GM21423 (cell line): ENCODE results near the gene EMILIN2.
A peak's percentile ranks its signal among the peaks of the same experiment; 100 is the strongest.

Experiments
- ATAC-seq: cut with Tn5 transposase; IDR thresholded peaks from one replicate; pipeline ENCODE4 v1.9.1; 2021; ENCODE audit warnings: mild to moderate bottlenecking, moderate library complexity; ENCODE audit not compliant: unreplicated experiment

The EMILIN2 gene

DNA sequence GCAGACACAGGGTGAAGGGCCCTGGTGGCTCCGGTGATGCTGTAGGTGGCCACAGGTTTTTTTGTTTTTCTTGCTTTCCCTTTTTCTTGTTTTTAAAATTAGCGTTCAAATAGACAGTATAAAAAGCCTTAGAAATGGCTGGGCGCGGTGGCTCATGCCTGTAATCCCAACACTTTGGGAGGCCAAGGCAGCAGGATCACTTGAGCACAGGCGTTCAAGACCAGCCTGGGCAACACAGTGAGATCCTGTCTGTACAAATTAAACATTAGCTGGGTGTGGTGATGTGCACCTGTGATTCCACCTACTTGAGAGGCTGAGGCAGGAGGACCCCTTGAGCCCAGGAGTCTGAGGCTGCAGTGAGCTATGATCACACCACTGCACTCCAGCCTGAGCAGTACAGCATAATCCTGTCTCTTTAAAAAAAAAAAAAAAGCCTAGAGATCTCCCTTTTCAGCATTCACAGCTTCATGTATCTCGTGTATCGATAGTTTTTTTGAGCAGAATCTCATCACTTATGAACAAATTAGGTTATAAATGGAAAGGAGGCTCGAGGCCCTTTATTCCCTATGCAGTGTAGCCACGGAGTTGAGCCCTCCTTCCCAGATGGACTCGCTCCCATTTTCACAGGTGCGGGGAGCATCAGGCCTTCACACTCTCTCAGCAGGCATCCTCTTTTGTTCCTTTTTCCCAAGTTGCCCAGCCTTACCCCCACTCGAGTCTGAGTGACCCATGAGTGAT is 50.8 kb downstream of the EMILIN2 start:
- no peak for ATAC-seq

DNA sequence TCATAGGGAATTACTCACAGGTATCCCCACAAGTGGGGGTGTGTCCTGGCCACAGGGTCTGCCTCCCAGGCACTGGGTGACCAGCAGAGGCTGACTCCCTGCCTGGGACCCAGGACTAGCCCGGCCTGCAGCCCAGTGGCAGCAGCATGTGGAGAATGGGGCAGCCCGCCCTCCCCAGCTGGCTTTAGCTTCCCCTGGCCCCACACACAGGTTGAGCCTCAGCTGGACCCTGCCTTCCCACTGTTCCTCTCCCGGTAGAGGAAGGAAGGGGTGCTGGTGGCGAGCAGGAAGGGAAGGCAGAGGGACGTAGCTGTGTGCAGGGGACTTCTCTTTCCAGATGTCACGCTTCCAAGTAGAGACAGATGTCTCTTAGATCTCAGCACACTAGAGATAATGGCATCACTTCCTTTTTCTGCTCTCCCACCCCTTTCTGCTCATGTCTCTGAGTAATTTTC is 51.4 kb downstream of the EMILIN2 start:
- ATAC-seq, result no peak

DNA sequence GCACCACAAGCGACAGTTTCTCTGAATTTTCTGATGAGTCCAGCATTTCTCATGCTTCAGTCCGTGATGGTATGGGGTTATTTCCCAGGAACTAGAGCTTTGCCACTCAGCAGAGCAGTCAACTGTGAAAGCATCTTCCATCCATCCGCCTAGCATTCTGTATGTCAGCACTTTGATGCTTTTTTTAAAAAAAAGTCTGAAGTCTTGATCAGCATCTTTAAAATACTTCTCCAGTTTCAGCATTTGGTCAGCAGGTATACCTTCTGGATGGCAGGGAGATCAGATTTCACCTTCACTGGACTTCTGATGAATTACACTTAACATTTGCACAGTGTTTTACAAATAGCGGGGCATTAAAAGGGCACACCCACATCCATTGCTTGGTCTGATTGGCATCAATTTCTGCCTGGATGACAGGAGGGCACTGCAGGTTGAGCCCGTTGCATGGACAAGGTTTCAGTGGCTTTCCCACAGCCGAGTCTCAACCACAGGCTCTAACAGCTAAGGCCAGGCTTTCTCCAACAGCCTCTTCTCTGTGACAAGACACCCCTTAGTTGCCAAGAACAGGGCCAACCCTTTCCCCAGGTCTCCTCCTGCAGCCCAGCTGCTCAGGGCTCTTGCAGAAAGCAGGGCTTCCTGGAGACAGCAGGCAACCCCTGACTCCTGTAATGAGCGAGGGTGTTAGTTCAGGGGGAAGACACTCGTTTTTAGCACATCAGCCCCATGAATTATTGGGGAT is 54.0 kb downstream of the EMILIN2 start:
- no peak for ATAC-seq

DNA sequence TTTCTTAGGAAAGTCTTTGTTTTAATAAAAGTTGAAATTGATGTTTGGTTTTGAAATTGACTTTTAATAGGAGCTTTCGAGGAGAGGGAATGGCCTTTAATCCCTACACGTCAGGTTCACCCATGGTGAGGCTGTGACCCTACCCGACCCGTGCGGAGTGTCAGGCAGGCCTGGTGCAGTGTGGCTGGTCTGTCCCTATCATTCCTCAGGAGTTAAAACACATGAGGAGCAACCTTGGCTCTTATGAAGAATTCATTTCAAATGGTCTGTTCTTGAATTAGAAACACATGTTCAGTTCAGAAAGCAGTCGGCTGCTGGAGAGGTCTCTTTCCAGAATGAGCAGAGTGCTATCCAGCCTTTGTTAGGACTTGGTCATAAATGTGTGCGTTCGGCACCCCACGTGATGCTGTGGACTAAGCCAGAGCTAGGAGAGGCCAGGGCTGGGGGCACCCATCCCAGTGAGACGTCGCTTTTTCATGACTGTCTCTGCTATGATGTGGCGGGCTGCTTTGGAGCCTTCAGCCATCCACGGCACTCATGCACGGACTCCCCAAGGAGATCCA is 54.7 kb downstream of the EMILIN2 start:
- ATAC-seq, result no peak

DNA sequence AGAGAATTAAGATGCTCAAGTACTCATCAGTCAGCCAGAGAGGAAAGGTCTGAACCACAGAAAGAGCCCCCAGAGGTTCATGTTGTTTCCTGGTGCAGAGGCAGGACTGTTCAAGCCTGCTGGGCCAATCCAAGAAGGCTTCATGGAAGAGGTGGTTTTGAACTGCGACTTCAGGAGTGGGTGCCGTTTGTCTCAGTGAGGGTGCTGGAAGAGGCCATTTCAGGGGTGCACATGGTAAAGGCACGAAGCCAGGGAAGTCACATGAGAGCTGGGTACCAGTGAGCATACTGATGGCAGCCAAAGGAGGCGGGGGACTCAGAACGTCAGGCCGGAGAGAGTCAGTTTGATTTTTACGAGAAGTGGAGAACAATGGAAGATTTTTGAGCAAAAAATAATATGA is 55.5 kb downstream of the EMILIN2 start:
- ATAC-seq, result no peak

DNA sequence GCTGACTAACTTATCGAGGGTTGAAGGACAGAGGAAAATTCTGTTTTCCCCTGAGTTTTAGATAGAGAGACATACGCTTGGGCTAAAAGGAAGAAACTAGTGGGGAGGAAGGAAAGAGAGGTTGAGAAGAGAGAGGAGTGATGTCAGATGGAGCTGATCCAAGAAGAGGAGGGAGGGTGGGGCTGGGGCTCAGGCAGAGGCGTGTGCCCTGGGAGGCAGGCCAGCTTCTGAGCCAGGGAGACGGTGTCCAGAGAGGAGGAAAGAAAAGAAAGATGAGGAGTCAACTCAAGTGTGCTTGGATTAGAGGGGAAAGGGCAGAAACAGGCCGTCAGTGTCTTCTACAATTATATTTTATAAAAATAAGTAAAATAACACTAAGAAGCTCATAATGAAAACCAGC is 56.2 kb downstream of the EMILIN2 start:
- ATAC-seq, result no peak

DNA sequence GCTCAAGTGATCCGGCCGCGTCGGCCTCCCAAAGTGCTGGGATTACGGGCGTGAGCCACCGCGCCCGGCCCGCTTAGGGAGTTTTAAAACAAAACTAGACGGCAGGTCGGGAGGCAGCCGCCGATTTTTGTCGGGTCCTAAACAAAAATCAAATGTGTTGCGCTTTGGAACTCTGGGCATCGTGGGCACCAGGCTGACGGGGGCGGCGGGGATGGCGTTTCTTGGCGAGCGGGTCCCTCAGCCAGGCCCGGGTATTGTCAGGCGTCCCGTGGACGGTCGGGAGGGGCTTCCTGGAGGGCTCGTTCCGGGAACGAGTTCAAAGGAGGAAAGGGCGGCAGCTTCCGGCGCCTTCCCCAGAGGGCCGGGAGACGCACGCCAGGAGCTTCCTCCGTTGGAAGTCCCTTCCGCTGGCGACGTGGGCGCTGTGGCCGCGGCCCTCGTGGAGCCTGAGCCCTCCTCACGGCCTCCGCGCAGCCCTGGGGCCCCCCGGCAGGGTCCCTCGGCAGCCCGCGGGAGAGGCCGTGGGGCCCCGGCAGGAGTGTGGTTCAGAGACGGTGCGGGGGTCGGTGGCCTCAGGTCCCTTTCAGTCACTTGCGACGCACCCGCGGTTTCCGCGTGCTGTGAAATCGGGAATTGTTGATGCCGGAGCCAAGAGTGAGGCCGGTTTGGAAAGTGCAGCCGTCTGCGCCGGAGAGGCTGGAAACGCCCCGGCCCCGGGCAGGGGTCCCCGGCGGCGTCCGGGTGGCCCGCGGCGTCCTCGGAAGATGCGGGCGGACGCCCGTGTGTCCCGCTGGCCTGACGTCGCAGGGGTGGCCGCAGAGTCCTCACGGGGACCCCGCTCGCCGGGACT is 59.3 kb downstream of the EMILIN2 start:
- ATAC-seq, result peak; percentile 29

DNA sequence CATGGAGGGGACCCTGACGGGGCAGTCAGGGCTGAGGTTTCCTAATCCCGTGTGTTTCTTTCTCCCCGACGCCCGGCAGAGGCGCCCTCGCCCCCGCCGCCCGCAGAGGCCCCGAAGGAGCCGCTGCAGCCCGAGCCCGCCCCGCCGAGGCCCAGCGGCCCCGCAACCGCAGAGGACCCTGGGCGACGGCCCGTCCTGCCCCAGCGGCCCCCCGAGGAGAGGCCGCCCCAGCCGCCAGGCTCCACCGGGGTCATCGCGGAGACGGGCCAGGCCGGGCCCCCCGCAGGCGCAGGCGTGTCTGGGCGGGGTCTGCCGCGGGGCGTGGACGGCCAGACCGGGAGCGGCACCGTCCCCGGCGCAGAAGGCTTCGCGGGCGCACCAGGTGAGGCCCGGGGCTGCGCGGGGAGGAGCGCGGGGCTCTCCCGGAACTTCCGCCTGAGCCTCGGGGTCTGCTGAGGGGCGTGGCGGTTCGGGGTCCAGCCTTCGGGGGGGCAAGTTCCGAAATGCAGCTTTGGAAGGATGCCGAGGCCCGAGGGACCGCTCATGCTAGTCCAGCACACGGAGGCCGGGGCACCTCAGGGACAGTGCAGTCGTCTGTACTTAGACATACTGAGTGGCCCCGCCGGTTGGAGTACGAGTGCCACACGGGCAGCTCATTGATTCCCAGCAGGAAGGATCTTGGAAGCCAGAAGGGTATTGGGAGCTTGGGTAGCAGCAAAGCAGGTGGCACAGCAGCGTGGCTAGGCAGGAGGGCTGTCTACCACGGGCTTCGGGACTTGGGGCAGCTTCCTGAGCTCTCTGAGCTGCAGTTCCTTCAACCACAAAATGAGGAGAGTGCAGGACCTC is 60.1 kb downstream of the EMILIN2 start:
- peak; percentile 57 for ATAC-seq

DNA sequence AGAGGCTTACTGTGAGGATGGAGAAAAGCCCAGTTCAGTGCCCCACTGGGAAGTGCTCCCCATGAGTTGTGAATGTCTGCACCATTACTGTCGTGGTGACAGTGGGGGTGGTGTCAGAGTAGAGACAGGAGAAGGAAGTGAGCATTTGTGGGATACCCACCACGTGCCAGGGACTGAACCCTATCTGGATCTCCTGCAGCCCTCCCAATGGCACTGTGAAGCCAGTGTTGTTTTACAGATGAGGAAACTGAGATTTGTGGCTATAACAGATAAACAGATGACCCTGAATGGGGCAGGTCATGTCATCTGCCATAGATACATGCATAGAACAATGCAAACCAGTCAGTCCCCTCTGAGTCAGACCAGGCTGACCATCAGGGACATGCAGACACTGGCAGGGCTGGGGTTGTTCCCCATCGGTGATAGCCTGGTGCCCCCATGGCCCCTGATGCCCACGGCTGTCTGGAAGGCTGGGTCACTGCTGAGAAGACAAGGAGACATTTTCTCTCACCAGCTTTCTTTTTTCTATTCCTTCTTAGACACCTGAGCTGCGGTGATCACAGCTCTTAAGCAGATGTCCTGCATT is 60.8 kb downstream of the EMILIN2 start:
- ATAC-seq, result peak; percentile 9

DNA sequence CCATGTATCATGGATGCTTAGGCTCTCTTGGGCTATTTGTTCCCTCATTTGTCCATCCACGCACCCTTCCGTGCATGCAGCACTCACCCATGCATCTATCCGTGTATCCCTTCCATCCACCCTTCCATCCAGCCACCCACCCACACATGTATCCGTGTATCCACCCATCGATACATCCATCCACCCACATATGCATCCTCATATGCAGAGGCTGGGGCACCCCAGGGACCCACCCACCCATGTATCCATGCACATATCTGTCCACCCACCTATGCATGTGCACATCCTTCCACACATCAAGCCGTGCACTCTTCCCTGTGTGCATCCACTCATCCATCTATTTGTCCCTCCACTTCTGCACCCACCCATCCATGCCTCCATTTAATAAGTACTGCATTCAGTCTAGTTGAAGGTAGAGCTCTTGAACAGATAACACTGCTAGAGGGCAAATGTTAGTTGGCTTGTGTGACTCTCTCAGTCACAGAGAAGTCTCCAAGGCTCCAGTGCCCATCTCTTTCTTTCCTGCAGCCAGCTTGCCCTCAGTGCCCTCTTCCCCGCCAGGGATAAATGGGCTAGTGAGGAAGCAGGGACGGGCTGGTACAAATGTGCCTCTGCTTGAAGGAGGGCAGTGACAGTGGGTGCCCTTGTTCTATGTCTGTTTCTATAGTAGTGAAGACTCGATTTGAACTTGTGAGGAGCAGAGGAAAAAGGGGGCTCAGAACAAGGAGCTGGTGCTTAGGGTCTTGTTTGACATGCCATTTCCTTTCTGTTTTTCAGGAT is 61.5 kb downstream of the EMILIN2 start:
- ATAC-seq, result no peak

DNA sequence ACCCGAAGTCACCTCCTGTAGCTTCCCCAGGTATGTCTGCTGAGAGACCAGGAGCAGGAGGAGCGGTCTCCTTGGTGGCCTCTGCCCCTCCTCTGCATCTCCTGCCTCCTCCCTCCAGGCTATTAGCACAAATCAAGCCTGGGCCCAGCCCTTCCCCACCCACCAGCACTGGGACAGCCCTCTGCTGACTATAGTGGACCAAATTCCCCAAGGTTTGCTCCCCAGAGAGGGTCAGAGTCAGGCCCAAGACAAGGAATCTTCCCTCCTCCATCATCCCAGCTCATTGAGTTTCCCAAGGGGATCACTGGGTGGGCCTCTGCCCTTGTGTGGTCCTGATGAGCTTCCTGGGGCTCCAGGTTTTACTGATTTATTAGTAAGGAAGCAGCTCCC is 62.1 kb downstream of the EMILIN2 start:
- ATAC-seq, result no peak

DNA sequence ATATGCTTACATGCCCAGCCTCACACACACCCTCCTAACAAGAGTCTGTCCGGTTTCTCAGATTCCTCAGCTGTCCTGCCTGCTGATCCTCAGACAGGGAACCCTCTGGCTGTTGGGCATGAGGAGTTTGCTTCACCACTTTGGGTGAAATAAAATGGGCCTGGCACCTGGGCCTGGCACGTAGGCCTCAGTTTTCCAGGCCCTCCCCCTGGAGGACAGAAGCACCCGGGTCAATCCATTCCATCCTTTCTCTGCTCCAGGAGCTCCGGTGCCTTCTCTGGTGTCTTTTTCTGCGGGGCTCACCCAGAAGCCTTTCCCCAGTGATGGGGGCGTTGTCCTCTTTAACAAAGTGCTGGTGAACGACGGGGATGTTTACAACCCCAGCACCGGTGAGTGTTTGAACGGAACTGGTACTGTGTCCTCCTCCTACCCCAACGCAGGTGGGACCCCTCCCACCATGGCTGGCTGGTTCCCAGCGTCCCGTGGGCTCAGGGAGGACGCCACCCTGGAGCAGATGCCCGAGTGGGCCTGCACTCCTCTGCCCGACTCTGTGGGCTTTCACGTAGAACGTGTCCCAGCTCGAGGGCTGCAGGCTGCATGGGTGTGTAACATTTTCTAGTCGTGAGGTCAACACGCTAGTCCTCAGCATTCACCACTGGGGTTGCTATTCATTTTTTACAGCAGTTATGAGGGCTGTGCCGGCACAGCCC is 62.8 kb downstream of the EMILIN2 start:
- no peak for ATAC-seq

DNA sequence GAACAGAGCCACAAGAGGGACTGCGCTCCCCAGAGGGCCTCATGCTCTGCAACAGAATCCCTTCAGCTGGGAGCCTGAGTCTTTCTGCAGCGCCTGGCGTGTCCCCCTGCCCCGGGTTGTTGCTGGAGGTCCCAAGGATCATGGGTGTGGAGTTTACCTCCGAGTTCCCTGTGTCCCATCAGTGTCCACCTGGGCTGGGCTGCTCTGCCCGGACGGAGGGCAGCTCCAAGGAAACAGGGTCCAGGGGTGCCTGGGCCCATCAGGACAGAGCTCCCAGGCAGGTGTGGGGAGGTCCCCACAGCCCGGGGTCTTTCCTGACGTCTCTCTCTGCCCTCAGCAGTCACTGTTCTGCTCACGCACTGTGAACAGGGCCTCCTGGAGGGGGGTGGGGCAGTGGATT is 63.5 kb downstream of the EMILIN2 start:
- no peak for ATAC-seq

DNA sequence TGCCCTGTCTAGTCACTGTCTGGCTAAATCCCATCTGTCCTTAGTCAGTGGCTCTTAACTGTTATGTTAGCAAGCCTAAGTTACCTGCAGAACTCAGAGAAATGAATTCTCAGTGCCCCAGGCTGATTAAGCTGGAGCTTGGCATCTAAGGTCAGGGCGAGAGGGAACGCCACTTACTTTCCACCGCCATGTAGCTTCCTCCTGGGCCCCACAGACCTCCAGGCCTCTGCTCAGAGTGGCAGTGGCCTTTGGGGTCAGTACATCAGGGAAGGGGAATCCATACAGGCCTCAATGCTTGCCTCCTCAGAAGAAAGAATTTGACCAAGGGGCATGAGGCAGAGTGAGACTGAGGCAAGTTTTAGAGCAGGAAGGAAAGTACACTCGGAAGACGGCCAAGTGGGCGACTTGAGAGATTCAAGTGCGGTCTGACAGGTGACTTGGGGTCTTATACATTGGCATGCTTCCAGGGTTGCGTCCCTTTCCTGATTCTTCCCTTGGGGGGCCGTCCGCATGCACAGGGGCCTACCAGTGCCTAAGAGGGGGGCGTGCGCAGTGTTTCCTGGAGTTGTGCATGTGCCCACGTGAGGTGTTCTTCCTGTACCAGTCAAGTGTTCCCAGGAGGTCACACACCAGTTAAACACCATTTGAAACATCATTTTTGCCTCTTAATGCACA is 64.1 kb downstream of the EMILIN2 start:
- ATAC-seq, result no peak

DNA sequence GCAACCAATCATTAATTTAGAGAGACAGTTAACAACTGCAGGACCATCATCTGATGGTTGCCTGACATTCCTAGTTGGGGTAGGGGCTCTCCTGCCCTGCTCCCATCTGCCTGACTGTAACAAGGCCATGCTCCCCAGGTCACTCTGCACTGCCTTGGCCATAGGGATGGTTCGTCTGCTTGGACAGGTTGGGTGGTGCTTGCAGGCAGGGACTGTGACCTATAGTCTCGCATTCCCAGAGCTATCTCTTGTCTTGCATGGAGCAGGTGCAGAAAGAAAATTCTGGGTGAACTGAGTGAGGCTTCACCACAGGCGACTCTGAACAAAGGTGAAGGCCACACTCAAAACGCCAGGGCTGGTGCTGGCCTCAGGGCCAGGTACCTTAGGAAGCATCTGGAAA is 64.7 kb downstream of the EMILIN2 start:
- ATAC-seq, result no peak

DNA sequence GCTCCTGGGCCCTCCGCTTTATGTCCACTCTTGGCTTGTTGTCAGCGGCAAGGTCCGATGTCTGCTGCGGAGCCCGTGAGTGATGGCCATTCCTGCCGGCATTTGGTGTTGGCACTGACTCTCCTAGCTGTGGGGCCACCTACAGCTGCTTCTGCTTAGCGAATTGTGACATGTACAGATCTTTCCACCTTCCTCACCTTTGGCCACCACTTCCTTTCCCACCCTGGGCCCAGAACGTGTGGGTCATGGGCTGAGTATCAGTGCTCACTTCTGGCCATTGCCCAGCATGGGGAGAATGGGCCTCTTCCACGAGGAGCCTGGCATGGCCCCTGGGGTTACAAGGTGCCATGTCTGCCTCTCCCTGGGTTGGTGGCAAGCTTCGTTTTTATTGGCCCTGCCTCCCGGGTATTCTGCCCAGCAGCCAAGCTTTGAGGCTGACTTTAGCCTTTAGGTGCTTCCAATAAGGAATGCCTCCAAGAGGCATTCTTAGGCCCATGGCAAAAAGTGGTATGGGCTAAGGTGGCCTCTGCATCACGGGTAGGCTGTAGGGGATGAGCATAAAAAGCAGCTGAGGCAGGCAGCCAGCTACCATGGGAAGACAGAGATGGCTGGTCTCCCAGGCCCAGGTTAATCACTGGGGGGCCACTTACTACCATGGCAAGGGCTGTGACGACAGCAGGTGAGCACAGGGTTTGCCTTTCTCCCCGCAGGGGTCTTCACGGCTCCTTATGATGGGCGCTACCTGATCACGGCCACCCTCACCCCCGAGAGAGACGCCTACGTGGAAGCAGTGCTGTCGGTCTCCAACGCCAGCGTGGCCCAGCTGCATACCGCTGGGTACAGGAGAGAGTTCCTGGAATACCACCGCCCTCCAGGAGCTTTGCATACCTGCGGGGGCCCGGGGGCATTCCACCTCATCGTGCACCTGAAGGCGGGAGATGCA is 65.8 kb downstream of the EMILIN2 start:
- no peak for ATAC-seq
